Pancreas (tissue), 10 donors: ENCODE results near the gene TOR3A. TPM values are rescaled to one million over a fixed set of nuclear protein-coding genes. Genes with fewer than 3 reads are reported as not detected.

Experiments
- ATAC-seq, 4 donors: fragments of 200-7000 bp; cut with Tn5 transposase; one replicate each; pipeline versions ENCODE4 v1.8.0 to v1.9.1; 2020; ENCODE audit warnings: mild to moderate bottlenecking in 4 of 4, moderate library complexity in 4 of 4
- DNase-seq, 6 donors: peaks; one replicate each; pipeline ENCODE4 v3.0.0-alpha.2; 2020
- FAIRE-seq: peaks from 2 replicates; lab custom pipeline; 2012; peaks lifted over from hg19 to GRCh38; lab: Jason Lieb, UNC
- H3K27ac ChIP-seq, 4 donors: fragments of 200-600 bp; sonication (generic); 1 replicate in 3 of 4; 2 replicates in 1 of 4; pipeline versions ENCODE4 v1.5.0 to v1.8.0; 2020
- H3K27me3 ChIP-seq, 4 donors: fragments of 200-600 bp; one replicate each; pipeline ENCODE4 v1.8.0; 2021
- H3K36me3 ChIP-seq, 3 donors: fragments of 200-600 bp; sonication (generic) in 1 of 3; one replicate each; pipeline versions ENCODE4 v1.5.0 to v1.8.0; 2020 to 2021
- H3K4me1 ChIP-seq, 3 donors: fragments of 200-600 bp; one replicate each; pipeline ENCODE4 v1.8.0; 2021
- H3K4me3 ChIP-seq, 4 donors: fragments of 200-600 bp; sonication (generic) in 2 of 4; one replicate each; pipeline versions ENCODE4 v1.5.0 to v1.8.0; 2020 to 2021
- H3K9me3 ChIP-seq, 4 donors: fragments of 200-600 bp; one replicate each; pipeline ENCODE4 v1.8.0; 2021
- CTCF ChIP-seq, 4 donors: fragments of 200-600 bp; sonication (generic) in 3 of 4; IDR thresholded peaks; one replicate each; pipeline versions ENCODE4 v1.5.0 to v1.8.0; 2021; ENCODE audit warnings: antibody characterized with exemption in 4 of 4
- WGBS, 2 donors: extraction: QIAGEN DNeasy Blood & Tissue Kit; methylation state at CpG; one replicate each; pipeline ENCODE4 v1.1.7; 2013; 5-methylcytosine and 5-hydroxymethylcytosine counted together
- intact Hi-C, 3 donors: fragments of 100-400 bp; cut with DNase I; formaldehyde crosslinking; loops; one replicate each; pipeline versions ENCODE4 v1.11.1 to v1.14.2; 2022
- polyA plus RNA-seq, 2 donors: library from polyadenylated mRNA; stranded (reverse); fragments of 200-250 nt; gene quantifications; one replicate each; pipeline ENCODE4 v1.2.3, GENCODE V29; 2013
- total RNA-seq, 6 donors: library from RNA; stranded (reverse); fragmentation: NEBNext Ultra II Directional in 4 of 6; extraction: Animal tissue kit (Norgen Biotek cat#: 25700) in 4 of 6; gene quantifications; one replicate each; pipeline versions ENCODE4 v1.2.1 to v1.2.4, GENCODE V29; 2021 to 2023
- donor health status: healthy with polysubstance abuse.
- donor health status: DM: no; HTN: no; CAD: no; lungs with moderate emphysema.
- donor health status: DM: no; HTN: no; CAD: no.
- donor health status: control.
- donor health status: control.
- donor health status: Bipolar disorder and iron deficiency.
- donor health status: DM: yes; HTN: yes; CAD: no.
- donor health status: DM: no; HTN: no; CAD: no.
- donor health status: DM: no; HTN: no; CAD: no.
- donor health status: DM: yes; HTN: yes; CAD: no.

TOR3A gene
- total and polyA plus RNA-seq, 8 donors = 8.3 to 20.0 (median 13.1) TPM

GRCh38 chr1:179042087-179042486 is 39.8 kb upstream of the TOR3A start:
- Histone ChIP-seq H3K4me3 (no peak overlapping the region), H3K27ac (no peak overlapping the region), H3K9me3 (no peaks in the 10 kb centered on the region), H3K4me1 (no peaks in the 10 kb centered on the region), H3K27me3 (no peaks in the 10 kb centered on the region), H3K36me3 (no peaks in the 10 kb centered on the region)
- no peak for TF ChIP-seq CTCF (IDR thresholded peaks at IDR 0.05)
- DNase-seq (no peak), FAIRE-seq (no peak), ATAC-seq (no peak)
- 96 to 97% methylated on average over 8 of the region's 8 CpGs for WGBS, 2 donors
- intact Hi-C loops = no loop called here

DNA sequence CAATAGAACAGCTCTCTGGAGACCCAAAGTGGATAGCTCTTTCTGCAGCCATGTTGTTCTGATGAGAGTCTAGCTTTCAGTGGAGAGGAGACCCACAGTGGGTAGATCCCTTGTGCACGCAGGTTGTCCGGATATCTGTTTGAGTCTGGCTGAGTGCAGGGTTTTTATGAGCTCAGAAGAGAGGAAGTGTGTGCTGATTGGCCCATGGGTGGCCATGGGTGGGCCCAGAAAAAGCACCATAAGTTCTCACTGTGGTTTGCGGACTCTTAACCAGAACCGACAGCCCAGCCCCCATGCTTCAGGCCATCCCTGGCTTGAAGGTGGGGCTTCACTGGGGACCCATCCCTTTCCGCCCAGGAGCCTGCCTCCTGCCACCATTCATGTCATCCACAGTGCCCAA is 39.2 kb upstream of the TOR3A start:
- no peaks in the 10 kb centered on the region for H3K27me3 ChIP-seq
- H3K4me3 ChIP-seq = no peak overlapping the region
- no peak for TF ChIP-seq CTCF (IDR thresholded peaks at IDR 0.05)
- H3K27ac ChIP-seq = no peak overlapping the region
- FAIRE-seq (no peak), ATAC-seq (no peak), DNase-seq (no peak)
- no peaks in the 10 kb centered on the region for H3K4me1 ChIP-seq
- no peaks in the 10 kb centered on the region for H3K9me3 ChIP-seq
- WGBS, 2 donors = 97 to 100% methylated on average over 5 of the region's 5 CpGs
- intact Hi-C loops = no loop called here
- no peaks in the 10 kb centered on the region for H3K36me3 ChIP-seq

DNA sequence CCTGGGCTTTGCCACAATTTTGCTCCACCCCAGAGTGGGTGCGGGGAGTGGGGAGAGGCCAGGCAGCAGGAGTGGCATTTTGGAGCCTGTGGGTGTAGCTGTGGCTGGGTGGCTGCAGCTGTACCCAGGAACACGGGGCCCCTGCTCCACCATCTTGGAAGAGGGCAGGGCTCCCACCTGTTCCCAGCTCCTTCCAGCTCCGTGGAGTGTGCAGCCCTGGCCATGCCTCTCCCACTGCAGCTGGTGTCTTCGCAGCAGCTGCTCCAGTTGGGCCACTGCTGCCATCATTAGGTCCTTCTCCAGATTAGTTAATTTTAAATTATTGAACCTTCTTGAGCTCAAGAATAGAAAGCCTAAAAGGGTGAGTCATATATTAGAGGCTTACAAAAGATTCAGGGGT is 38.6 kb upstream of the TOR3A start:
- Histone ChIP-seq H3K9me3 (no peaks in the 10 kb centered on the region), H3K36me3 (no peaks in the 10 kb centered on the region), H3K4me1 (no peaks in the 10 kb centered on the region), H3K27ac (no peak overlapping the region), H3K27me3 (no peaks in the 10 kb centered on the region), H3K4me3 (no peak overlapping the region)
- TF ChIP-seq CTCF (IDR thresholded peaks at IDR 0.05) = no peak
- no peak for ATAC-seq
- 90% methylated on average over 4 of the region's 4 CpGs for WGBS, 2 donors
- intact Hi-C loops = no loop called here
- no peak for FAIRE-seq
- DNase-seq = no peak

DNA sequence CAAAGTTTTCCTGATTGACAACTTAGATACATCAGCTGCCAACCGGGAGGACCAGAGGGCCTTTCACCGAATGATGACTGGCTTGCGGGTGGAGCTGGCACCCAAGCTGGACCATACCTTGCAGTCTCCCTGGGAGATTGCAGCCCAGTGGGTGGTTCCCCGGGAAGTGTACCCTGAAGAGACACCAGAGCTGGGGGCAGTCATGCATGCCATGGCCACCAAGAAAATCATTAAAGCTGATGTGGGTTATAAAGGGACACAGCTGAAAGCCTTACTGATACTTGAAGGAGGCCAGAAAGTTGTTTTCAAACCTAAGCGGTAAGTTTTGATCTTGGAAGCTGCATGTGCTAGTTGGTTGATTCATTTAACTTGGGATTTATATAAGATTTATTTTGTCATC is 38.0 kb upstream of the TOR3A start:
- Histone ChIP-seq H3K4me3 (no peak overlapping the region), H3K4me1 (no peaks in the 10 kb centered on the region), H3K27ac (no peak overlapping the region), H3K27me3 (no peaks in the 10 kb centered on the region), H3K9me3 (no peaks in the 10 kb centered on the region), H3K36me3 (no peaks in the 10 kb centered on the region)
- intact Hi-C loops = no loop called here
- DNase-seq (no peak), FAIRE-seq (no peak), ATAC-seq (no peak)
- TF ChIP-seq CTCF (IDR thresholded peaks at IDR 0.05) = no peak
- WGBS, 2 donors = 94 to 96% methylated on average over 5 of the region's 5 CpGs

DNA sequence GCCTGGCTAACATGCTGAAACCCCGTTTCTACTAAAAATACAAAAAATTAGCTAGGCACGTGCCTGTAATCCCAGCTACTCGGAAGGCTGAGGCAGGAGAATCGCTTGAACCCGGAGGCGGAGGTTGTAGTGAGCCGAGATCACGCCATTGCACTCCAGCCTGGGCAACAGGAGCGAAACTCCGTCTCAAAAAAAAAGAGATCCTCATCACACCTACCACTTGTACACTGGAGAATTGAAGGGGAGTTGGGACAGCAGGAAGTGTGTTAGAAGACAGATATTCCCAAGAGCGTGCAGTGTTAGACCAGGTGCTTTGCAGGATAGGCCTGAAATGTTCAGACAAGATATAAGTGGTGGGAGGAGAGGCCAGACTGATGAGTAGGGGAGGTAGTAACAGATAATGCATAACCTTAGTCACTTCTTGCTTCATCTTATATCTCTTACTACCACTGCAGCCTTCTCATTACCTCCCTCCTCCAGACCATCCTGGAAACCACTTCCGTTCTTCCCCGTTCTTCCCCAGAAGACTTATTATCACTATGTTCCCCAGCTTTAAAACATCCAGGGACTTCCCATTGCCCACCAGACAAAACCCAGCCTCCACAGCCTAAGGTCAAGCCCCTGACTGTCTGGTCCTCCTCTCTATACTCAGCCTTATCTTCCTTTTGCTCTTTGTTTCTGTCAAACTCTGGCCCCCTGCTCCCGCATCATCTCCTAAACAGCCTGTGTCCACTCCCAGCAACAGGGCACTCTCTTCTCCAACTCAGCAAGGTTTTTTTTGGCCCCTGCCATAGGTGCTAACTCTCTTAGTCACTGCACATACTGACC is 34.8 kb upstream of the TOR3A start:
- intact Hi-C loops = no loop called here
- FAIRE-seq (no peak), DNase-seq (no peak), ATAC-seq (peak in 1 of 4 donors; percentile 32)
- no peak for TF ChIP-seq CTCF (IDR thresholded peaks at IDR 0.05)
- no peak overlapping the region for H3K4me3 ChIP-seq
- no peak overlapping the region for H3K27ac ChIP-seq
- no peaks in the 10 kb centered on the region for H3K36me3 ChIP-seq
- no peaks in the 10 kb centered on the region for H3K9me3 ChIP-seq
- no peaks in the 10 kb centered on the region for H3K4me1 ChIP-seq
- no peaks in the 10 kb centered on the region for H3K27me3 ChIP-seq
- WGBS, 2 donors = 94% methylated on average over 14 of the region's 14 CpGs
